Fibroblast of peridontal ligament (primary cell): ENCODE results near the gene APOL5.
"Not testable (repeated sequence)": the region's sequence is repeated elsewhere in the genome, so short reads cannot be mapped to it uniquely, and the experiment has no call there.

Experiments
- DNase-seq: peaks from one replicate; pipeline ENCODE4 v3.0.0-alpha.2; 2010; ENCODE audit errors: extremely low read depth

Gene APOL5

GRCh38 chr22:35708917-35709316 is 8.8 kb upstream of the APOL5 start:
- no peak for DNase-seq

DNA sequence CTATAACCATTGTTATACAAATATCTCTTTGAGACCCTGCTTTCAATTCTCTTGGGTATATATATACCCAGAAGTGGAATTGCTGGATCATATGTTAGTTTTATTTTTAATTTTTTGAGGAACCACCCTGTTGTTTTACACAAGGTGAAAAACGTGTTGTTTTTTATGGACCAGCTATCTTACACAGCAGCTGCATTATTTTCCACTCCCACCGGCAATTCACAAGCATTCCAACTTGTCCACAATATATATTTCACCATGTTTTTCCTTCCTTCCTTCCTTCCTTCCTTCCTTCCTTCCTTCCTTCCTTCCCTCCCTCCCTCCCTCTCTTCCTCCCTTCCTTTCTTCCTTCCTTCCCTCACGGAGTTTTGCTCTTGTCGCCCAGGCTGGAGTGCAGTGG is 6.3 kb upstream of the APOL5 start:
- DNase-seq = no peak

GRCh38 chr22:35712672-35713071 is 5.0 kb upstream of the APOL5 start:
- no peak for DNase-seq

- no peak for DNase-seq
Observed at GRCh38 chr22:35719212-35719875, 1.7 kb downstream of the APOL5 start.

- no peak for DNase-seq
Observed at GRCh38 chr22:35721960-35722359, 4.3 kb downstream of the APOL5 start.

DNA sequence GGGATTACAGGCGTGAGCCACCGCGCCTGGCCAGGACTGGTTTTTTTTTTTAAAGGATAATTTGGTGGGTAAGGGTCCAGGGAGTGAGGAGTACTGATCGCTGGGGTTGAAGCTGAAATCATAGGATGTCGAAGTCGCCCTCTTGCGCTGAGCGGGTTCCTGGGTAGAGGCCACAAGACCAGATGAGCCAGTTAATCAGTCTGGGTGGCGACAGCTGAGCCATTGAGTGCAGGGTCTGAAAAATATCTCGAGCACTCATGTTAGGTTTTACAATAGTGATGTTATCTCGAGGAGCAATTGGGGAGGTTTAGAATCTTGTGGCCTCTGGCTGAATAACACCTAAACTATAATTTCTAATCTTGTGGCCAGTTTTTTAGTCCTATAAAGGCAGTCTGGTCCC is 7.8 kb downstream of the APOL5 start:
- no peak for DNase-seq

GRCh38 chr22:35726398-35726797 is 8.7 kb downstream of the APOL5 start:
- DNase-seq = no peak

DNA sequence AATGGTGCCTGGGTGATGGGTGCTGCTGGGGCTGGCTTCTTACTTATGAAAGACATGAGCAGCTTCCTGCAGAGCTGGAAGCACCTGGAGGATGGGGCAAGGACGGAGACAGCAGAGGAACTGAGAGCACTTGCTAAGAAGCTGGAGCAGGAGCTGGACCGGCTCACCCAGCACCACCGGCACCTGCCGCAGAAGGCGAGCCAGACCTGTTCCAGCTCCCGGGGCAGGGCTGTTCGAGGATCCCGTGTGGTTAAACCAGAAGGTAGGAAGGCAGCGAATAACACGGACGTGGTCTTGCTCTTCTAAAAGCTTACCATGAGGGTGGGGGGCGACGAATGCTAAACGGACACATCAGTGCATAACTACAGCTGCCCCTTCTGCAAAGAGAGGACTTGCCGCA is 9.3 kb downstream of the APOL5 start:
- DNase-seq = no peak

GRCh38 chr22:35727436-35727835 is 9.8 kb downstream of the APOL5 start:
- DNase-seq = no peak

GRCh38 chr22:35728639-35729308 is 11.1 kb downstream of the APOL5 start:
- no peak for DNase-seq

- DNase-seq = no peak
Observed at GRCh38 chr22:35729309-35729698, 11.6 kb downstream of the APOL5 start.

DNA sequence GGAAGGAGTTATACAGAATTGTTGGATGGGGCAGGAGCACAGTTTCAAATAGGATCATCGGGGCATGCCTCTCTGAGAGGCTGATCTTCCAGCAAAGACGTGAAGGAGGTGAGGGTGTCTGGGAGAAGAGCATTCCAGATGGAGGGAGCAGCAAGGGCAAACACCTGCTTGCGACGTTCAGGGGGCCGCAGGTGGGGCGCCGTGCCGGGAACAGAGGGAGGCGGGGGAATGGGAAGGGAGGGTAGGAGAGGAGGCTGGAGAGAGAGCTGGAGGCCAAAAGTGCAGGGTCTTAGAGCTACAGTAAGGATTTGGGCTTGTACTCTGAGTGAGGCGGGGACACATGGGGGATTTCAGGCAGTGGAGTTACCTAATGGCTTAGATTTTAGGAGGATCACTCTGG is 13.6 kb downstream of the APOL5 start:
- DNase-seq = no peak

DNA sequence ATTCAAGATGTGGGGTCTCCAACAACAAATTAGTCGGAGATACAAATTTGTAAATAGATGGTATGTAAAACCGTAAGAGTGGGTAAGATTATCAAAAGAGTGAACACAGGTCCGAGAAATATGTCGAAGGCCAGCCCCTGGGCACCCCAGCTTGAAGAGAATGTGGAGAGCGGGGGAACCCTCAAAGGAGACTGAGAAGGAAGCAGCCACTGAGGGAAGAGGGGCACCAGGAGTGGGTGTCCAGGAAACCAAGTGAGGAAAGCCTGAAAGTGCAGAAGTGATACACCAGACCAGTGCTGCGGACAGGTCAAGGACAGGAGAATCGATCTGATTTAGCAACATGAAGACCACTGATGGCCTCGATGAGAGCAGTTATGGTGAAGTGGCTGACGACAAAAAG is 14.4 kb downstream of the APOL5 start:
- DNase-seq = no peak

GRCh38 chr22:35733036-35733435 is 15.4 kb downstream of the APOL5 start:
- DNase-seq = no peak

GRCh38 chr22:35733791-35734516 is 16.3 kb downstream of the APOL5 start:
- no peak for DNase-seq

DNA sequence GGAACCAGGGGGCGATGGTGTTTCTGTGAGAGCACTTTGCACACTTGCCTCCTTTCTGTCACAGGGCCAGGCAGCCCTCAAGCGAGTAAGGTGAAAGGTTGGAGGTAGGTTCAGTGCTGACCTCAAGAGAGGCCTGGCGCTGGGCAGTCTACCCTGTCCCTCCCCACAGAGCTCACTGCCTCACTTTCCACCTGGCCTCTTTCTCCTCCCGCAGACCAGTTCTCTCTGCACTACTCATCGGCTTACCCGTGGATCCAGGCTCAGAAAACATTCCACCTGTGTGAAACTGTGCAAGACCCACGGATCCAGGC is 16.8 kb downstream of the APOL5 start:
- no peak for DNase-seq

DNA sequence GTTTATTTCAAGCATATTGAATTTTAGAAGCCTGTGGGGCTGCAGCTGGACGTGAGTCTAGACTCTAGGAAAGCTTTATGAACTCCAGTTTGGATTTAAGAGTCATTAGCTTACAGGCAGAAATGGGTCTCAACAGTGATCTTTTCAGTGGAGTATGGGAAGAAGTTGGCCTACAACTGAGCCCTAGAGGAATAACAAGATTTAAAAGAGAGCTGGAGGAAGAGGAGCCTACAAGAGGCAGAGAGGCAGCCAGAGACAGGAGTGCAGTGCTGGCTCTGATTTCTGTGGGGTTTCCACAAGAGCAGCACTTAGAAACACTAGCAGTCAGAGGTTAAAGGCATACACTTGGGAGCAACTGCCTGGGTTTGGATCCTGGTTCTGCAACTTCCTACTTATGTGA is 17.9 kb downstream of the APOL5 start:
- DNase-seq = no peak

GRCh38 chr22:35736166-35736565 is 18.5 kb downstream of the APOL5 start:
- DNase-seq = no peak

DNA sequence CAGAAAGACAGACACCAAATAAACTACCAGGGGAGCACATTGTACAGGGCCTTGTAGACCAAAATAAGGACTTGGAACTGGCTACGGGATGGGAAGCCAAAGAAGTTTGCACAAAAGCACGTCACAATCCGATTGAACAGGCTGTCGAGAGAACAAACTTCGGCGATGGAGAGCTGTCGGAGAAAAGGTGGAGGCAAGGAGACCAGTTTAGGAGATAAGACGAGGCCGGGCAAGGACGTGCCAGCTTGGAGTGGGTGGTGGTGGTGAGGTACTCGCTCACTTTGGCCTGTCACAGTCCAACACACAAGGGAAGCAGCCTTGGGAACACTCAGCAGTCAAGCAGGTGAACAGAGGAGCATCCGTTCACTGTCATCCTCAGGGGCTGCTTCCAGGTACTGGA is 19.0 kb downstream of the APOL5 start:
- DNase-seq = no peak

GRCh38 chr22:35737886-35738285 is 20.2 kb downstream of the APOL5 start:
- not testable (repeated sequence) for DNase-seq

DNA sequence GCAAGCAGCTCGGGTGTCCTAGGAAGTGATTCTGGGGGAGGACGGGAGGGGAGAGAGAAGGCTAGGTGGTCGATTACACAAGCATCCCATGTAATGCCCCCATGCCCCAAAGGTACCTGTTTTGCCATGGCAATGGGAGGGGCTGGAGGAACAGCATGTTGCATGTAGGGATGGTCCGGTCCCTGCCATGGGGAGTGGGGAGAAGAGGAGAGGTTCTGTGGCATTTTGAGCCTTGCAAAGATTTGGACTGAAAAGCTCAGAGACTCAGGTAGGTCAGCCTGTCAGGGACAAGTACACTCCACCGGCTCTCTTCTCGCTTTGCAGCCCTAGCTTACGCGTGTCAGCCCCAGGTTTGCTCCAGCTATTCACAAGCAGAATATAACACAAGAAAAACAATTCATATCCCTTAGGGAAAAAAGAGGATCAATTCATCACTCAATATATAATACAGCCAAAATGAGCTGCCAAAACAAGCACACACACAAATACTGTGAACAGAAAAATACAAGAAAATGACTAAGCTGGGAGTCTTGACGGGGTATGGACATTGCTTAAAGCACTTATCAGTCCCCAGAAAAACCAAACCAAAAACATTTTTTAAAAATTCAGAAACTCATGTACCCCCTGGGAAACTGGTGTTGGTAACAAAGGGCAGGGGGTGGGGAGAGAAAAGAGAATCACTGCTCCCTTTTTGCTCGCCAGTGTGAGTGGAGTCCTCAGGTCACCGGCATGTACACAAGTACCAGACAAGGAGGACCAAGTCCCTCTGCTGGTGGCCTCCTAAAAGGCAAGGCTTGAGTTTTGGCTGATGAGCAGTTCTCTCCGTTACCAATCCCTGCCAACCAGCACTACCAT is 21.6 kb downstream of the APOL5 start:
- no peak for DNase-seq

DNA sequence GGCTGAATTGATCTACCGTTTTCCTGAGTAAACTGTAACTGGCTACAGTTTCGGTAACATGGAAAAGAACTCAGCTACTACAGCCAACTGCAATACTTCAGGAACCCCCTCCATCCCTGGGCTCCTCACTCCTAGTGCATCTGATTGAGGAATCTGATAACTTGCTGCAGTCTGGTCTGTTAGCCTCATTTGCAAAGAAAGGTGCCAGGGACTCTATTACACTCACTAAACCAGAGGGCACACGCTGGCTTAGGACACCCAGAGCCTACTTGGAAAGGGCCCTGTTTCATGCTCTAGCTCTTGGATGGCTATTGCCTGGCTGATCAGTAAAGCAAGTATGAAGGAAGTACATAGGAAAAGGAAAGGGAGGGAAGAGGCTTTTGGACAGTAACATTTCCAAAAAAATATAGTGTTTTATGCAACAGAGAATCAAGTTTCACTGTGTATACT is 22.3 kb downstream of the APOL5 start:
- no peak for DNase-seq
